Right hindlimb (tissue), 1 donor: ENCODE measurements around the gene KBTBD4.

Source experiments
- DNase-seq: peaks from one replicate; pipeline ENCODE4 v3.0.0-alpha.2; 2018

Gene KBTBD4

DNA sequence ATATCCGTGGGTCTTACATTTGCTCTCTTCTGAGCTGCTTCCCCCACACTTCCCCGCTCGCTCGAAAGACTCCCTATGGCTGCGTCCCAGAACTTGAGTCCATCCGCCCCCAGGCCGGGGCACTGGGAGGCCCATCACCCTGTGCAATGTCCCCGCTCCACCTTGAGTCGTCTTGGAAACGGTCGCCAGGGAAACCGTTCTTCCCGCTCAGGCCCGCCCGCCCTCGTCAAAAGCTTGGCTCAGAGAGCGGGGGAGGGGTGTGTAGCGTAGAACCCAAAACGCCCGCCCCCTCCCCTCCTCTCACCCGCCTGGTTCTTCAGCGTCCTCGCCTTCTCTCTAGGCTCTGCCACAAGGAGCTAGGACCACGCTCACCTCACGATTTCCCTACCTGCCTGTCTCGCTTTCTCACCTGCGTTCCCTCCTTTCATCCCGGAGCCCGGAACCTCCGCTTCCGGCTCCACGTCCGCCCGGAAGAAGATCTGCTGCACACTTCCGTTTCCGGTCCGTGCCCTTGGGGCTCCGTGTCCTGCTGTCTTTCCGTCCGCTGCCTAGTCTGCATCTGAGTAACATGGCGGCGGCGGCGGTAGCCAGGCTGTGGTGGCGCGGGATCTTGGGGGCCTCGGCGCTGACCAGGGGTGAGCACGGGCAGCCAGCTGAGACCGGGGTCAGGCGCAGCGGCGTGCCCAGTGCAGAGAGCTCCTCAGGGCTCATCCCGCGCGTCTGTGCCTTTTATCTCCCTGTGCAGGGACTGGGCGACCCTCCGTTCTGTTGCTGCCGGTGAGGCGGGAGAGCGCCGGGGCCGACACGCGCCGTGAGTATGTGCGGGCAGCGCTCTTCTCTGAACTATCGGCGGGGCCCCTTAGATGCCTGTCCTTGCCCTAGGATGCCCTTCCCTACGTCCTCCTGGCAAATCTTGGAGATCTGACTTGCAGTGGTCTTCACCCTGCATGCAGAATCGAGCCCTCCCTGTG, at the start of gene KBTBD4, which contains the start of gene NDUFS3:
TSS of gene KBTBD4 (minus strand) at position 447 of the 971 bp plus-strand sequence. CDS start at position 428, 19 bp downstream.
TSS of gene NDUFS3 (plus strand) at position 551 of the 971 bp plus-strand sequence. CDS start at position 569, 18 bp downstream.
- DNase-seq, result peak; percentile 94

GRCh38 chr11:47628026-47628425, 49.3 kb upstream of the KBTBD4 start:
- no peak for DNase-seq

DNA sequence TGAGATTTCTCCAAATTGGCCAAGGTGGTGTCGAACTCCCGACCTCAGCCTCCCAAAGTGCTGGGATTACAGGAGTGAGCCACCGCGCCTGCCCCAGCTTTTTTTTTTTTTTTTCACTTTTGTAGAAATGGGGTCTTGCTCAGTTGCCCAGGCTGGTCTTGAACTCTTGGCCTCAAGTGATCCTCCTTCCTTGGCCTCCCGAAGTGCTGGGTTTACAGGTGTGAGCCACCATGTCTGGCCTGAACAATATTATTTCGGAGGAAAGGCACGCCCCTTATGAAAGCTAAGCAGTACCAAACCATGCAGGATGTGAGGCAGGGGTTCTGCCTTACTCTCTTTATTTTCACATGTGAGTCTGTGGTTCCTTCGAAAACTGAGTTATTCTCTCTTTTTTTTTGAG, 47.5 kb upstream of the KBTBD4 start:
- no peak for DNase-seq

- no peak for DNase-seq
Observed at GRCh38 chr11:47620836-47621378, 42.1 kb upstream of the KBTBD4 start.

- no peak for DNase-seq
Observed at GRCh38 chr11:47617417-47617809, 38.6 kb upstream of the KBTBD4 start.

DNA sequence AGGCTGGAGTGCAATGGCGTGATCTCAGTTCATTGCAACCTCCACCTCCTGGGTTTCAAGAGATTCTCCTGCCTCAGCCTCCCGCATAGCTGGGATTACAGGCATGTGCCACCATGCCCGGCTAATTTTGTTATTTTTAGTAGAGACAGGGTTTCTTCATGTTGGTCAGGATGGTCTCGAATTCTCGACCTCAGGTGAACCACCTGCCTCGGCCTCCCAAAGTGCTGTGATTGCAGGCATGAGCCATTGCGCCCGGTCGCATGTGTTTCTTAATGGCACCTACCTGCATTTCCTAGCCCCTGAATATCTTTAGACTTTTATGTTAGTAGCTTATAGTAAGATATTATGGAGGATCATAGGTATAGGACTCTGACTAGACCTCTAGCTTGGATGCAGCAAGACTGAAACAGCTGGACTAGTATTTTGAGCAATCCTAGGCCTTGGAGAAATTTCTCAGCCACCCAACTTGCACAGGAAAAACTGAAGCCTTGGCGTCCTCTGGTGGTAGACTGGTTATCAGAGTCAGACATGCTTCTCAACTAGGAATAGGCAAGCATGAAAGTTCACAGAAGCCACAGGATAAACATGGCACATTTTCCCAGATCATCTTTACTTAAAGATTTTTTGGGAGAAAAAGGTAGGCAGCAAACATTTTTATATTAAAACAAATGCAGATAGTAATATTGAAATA, 38.1 kb upstream of the KBTBD4 start:
- peak; percentile 68 for DNase-seq

DNA sequence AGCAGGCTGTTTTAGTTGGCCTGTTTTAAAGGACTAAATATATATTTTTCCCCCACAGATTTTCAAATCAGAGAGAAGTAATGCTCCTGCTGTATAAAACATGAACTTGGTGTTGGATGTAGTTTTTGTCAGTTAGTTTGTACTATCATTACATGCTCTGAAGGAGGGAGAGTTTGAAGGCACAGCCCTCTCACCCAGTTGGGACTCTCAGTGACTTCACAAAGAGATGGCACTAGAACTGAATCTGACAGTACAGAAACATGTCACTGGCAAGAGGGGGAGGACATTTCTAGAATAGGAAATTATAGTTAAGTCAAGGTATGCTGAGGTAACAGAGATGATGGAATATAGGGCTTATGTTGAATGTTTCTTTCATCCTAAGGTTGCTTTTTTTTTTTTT, 36.5 kb upstream of the KBTBD4 start:
- no peak for DNase-seq

DNA sequence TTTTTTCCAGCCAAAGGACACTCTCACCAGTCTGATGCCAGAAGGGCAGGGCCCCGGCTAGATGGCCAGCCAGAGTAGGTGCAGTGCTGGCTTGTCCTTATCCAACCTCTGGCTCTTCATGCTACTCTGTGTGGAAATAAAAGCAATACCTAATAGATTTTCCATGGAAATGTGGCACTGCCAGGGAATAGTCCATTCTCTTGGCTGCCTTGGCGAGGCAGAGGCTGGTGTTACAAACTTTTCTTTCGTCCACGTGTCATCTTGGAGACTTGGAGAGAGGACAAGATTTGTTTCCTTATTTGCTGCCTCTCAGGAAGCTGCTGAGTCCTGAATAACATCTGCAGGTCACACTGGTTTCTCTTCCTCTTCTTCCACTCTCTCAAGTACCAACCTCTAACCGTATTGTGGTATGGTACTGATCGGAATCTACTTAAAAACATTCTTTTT, 32.6 kb upstream of the KBTBD4 start:
- no peak for DNase-seq

DNA sequence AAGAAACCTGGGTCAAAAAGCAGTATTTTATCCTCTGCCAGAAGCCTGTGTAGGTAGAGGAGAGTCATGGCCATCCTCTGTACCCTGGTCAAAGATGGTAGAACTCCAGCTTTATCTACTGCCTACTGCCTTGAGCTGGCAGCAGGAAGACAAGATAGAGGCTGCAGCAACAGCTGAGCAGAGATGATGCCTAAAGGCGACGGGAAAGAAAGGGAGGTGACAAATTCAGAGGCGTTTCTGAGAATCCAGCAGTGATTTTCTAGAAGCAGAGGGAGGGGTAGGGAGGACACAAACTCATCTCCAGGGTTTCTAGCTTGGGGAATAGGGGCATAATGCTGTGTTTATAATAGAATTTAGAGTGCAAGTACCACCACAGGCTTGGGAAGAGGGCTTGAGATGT, 30.9 kb upstream of the KBTBD4 start:
- no peak for DNase-seq

DNA sequence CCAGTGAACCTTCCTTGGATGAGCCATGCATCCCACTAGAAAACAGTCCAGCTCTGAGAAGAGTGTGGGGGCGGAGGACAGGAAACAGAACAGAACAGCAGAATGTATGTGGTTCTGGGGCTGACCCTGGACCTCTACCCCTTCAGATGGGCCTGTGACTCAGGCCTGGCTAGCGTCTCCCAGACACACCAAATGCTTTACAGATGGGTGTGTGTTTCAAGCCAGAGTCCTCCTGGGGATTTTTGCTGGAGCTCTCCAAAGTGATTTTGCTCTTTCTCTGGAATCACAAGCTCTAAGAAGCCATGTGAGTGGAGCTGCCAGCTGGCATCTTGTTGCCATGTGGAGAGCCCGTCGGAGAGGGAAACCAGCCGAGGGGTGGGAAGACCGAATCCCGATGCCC, 28.6 kb upstream of the KBTBD4 start:
- DNase-seq, result peak; percentile 61

- DNase-seq, result no peak
Observed at GRCh38 chr11:47606731-47607130, 28.0 kb upstream of the KBTBD4 start.

DNA sequence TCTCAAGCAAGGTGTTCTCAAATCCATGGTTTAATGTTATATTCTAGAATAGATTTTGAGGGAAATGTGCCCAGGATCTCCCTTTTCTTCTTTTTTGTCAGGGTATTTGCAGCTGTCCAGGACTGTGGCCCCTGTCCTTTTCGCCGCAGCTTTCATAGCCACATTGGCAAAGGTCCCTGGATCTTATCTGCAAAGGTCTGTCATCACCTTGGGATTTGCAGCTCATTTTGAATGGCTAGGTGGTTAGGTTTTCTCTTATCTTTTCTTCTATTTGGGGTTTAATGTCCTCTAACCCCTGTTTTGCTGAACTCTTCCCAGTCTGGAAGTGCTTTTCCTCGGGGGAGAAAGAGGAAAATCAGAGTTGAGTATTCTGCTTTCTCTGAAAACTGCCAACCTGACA, 27.2 kb upstream of the KBTBD4 start:
- no peak for DNase-seq

- no peak for DNase-seq
Observed at GRCh38 chr11:47603295-47603694, 24.5 kb upstream of the KBTBD4 start.

DNA sequence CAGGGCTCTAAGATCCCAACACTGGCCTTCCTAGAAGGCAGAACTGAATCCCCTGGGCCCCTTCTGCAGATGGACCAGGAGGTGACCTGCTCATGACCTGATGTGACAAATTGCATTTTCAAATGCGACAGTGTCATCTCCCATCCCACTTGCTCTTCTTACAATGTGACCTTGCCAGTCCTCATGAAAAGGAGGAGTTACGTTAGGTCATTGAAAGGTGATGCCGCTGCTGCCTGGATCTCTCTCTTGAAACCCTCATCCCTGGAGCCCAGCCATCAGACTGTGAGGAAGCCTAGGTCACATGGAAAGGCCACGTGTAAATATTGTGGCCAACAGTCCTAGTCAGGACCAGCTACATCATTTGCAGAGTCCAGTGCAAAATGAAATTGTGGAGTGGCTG, 21.1 kb upstream of the KBTBD4 start:
- no peak for DNase-seq

GRCh38 chr11:47595967-47596366, 17.2 kb upstream of the KBTBD4 start:
- DNase-seq, result no peak

DNA sequence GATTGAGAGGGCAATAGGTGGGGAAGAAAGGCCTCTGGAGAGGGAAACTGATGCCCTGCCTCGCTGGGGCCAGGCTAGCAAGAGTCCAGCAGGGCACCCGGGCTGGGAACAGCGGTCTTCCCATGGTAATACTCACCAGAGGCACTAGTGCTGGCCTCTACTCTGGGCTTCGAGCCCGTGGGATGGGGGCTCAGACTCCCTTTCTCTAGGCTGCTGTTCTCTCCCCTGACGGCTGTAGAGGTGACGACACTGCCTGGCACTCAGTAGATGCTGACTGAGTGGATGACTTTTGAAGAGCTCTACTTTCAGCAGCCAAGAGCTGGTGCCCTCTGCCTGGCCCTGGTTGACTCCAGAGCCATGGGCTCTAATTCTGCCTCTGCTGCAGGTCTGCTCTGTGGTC, 16.3 kb upstream of the KBTBD4 start:
- DNase-seq, result no peak

GRCh38 chr11:47593934-47594855, 15.4 kb upstream of the KBTBD4 start, which contains the start of gene C1QTNF4:
Gene C1QTNF4, minus strand, starts transcription at chr11:47594411. Its CDS starts 3,601 bp downstream, at chr11:47590810.
- DNase-seq, result no peak

GRCh38 chr11:47593492-47593933, 14.7 kb upstream of the KBTBD4 start:
- DNase-seq, result no peak

DNA sequence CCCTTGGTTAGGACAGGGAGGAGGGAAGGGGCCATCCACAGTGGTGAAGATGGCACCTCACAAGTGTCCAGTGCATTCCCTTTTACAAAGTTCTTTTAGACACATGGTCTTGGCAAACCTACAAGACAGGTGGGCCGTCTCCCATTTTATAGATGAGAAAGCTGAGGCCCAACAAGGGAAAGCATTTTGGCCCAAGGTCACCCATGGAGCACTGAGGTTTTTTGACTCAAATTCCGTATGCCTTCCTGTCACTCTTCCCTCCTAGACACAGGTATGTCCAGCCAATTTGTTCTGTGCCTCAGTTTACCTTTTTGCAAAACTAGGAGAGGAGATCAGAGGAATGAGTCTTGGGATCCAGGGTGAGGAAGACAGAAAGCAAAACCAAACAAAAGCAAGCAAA, 14.2 kb upstream of the KBTBD4 start:
- no peak for DNase-seq

GRCh38 chr11:47592251-47592650, 13.5 kb upstream of the KBTBD4 start:
- no peak for DNase-seq

DNA sequence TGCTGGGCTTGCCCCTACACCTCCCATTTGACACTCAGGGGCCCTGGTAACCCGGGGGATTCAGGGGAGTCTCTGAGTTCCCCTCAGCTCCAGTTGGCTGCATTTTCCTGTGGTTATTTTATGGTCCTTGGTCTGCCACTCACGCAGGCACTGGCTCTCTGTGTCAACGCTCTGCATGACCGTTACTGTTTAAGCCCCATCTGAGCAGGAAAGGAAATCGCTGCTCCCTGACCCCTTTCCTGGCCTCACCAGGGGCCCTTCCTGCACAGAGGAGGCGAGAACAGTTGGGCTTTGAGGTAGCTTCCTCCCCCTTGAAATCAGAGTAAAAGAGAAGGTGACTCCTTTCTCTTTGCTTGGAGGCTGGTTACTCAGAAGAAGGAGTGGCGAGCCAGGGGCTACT, 13.0 kb upstream of the KBTBD4 start:
- no peak for DNase-seq
